HL-60 (cell line): Measurements from ENCODE around the gene PSMC4.

Experiments used
- DNase-seq, 2 experiments: peaks; one replicate each; pipeline ENCODE4 v3.0.0-alpha.2; 2010 to 2020; ENCODE audit warnings: low read depth in 1 of 2, low spot score in 1 of 2
- H3K27ac ChIP-seq: fragments of 250-450 bp; sonication (Bioruptor Pico); replicated peaks from 2 replicates; pipeline ENCODE4 v1.5.1; 2020; ENCODE audit warnings: mild to moderate bottlenecking, moderate library complexity
- H3K27me3 ChIP-seq: fragments of 250-450 bp; sonication (Bioruptor Pico); 2 replicates; pipeline ENCODE4 v1.5.1; 2021; ENCODE audit warnings: mild to moderate bottlenecking, moderate library complexity; ENCODE audit not compliant: insufficient read depth, poor library complexity, severe bottlenecking
- H3K4me3 ChIP-seq: replicated peaks from 2 replicates; pipeline ENCODE4 v1.5.1; 2011; ENCODE audit warnings: mild to moderate bottlenecking, control low read depth, low read length; ENCODE audit not compliant: insufficient read depth
- GABPA ChIP-seq: IDR thresholded peaks from 2 replicates; pipeline ENCODE4 v1.6.1; 2012; ENCODE audit warnings: low read depth
- POLR2AphosphoS5 ChIP-seq: IDR thresholded peaks from 2 replicates; pipeline ENCODE4 v1.6.1; 2012; ENCODE audit warnings: low read depth
- SPI1 ChIP-seq: IDR thresholded peaks from 2 replicates; pipeline ENCODE4 v1.6.1; 2012; ENCODE audit warnings: low read depth, mild to moderate bottlenecking, borderline replicate concordance
- TF ChIP-seq, protein P1 (sequence below): IDR thresholded peaks from one replicate; pipeline ENCODE4 v1.5.1; 2011; ENCODE audit warnings: low read length, control low read depth, inconsistent platforms; ENCODE audit not compliant: insufficient read depth
- TF ChIP-seq, protein P2 (sequence below): IDR thresholded peaks from 2 replicates; pipeline ENCODE4 v1.6.1; 2012; ENCODE audit warnings: low read depth; ENCODE audit not compliant: insufficient replicate concordance

Gene PSMC4

DNA sequence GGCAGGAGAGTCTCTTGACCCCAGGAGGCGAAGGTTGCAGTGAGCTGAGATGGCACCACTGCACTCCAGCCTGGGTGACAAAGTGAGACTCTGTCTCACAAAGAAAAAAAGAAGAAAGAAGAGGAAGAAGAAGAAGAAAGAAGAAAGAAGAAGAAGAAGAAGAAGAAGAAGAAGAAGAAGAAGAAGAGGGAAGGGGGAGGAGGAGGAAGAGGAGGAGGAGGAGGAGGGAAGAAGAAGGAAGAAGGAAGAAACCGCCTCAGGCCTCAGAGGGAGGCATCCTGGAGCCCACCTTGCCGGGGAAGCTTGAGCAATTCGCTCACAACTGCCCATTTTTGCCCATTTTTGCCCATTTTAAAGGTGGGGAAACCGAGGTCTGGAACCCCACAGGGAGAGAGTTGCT is 46.0 kb upstream of the PSMC4 start:
- no peaks in the 10 kb centered on the region for H3K27me3 ChIP-seq
- H3K27ac ChIP-seq = no peak overlapping the region
- no peak overlapping the region for H3K4me3 ChIP-seq
- TF ChIP-seq GABPA = no peak
- no peak for DNase-seq

- TF ChIP-seq POLR2AphosphoS5 (no peak), SPI1 (no peak), GABPA (no peak)
- TF ChIP-seq, protein P1, sequence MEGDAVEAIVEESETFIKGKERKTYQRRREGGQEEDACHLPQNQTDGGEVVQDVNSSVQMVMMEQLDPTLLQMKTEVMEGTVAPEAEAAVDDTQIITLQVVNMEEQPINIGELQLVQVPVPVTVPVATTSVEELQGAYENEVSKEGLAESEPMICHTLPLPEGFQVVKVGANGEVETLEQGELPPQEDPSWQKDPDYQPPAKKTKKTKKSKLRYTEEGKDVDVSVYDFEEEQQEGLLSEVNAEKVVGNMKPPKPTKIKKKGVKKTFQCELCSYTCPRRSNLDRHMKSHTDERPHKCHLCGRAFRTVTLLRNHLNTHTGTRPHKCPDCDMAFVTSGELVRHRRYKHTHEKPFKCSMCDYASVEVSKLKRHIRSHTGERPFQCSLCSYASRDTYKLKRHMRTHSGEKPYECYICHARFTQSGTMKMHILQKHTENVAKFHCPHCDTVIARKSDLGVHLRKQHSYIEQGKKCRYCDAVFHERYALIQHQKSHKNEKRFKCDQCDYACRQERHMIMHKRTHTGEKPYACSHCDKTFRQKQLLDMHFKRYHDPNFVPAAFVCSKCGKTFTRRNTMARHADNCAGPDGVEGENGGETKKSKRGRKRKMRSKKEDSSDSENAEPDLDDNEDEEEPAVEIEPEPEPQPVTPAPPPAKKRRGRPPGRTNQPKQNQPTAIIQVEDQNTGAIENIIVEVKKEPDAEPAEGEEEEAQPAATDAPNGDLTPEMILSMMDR = no peak
- TF ChIP-seq, protein P2, sequence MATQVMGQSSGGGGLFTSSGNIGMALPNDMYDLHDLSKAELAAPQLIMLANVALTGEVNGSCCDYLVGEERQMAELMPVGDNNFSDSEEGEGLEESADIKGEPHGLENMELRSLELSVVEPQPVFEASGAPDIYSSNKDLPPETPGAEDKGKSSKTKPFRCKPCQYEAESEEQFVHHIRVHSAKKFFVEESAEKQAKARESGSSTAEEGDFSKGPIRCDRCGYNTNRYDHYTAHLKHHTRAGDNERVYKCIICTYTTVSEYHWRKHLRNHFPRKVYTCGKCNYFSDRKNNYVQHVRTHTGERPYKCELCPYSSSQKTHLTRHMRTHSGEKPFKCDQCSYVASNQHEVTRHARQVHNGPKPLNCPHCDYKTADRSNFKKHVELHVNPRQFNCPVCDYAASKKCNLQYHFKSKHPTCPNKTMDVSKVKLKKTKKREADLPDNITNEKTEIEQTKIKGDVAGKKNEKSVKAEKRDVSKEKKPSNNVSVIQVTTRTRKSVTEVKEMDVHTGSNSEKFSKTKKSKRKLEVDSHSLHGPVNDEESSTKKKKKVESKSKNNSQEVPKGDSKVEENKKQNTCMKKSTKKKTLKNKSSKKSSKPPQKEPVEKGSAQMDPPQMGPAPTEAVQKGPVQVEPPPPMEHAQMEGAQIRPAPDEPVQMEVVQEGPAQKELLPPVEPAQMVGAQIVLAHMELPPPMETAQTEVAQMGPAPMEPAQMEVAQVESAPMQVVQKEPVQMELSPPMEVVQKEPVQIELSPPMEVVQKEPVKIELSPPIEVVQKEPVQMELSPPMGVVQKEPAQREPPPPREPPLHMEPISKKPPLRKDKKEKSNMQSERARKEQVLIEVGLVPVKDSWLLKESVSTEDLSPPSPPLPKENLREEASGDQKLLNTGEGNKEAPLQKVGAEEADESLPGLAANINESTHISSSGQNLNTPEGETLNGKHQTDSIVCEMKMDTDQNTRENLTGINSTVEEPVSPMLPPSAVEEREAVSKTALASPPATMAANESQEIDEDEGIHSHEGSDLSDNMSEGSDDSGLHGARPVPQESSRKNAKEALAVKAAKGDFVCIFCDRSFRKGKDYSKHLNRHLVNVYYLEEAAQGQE = no peak
- H3K27me3 ChIP-seq = no peaks in the 10 kb centered on the region
- no peak overlapping the region for H3K27ac ChIP-seq
- H3K4me3 ChIP-seq = no peak overlapping the region
- DNase-seq = no peak
Measured at GRCh38 chr19:39926170-39926760, 44.7 kb upstream of the PSMC4 start.

DNA sequence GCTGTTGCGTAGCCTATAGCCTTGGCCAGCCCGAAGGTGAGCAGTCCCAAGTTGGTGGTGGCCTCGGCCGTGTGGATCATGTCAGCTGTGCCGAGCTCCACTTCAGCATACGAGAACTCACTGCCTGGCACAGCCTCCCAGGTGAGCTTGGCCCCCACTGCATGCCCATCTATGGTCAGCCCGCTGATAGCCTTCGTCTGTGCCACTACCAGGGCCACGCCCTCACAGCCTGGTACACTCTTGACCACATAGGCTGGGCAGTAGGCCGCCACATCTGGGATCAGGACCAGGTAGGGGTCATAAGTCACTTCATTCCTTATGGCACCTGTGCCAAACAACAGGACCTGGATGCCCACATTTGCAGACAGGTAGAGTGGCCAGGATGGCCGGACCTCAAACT is 43.9 kb upstream of the PSMC4 start:
- TF ChIP-seq, protein P1 = no peak
- TF ChIP-seq, protein P2 = no peak
- TF ChIP-seq GABPA (no peak), SPI1 (no peak), POLR2AphosphoS5 (no peak)
- H3K27ac ChIP-seq = no peak overlapping the region
- no peak overlapping the region for H3K4me3 ChIP-seq
- no peaks in the 10 kb centered on the region for H3K27me3 ChIP-seq
- DNase-seq = no peak

DNA sequence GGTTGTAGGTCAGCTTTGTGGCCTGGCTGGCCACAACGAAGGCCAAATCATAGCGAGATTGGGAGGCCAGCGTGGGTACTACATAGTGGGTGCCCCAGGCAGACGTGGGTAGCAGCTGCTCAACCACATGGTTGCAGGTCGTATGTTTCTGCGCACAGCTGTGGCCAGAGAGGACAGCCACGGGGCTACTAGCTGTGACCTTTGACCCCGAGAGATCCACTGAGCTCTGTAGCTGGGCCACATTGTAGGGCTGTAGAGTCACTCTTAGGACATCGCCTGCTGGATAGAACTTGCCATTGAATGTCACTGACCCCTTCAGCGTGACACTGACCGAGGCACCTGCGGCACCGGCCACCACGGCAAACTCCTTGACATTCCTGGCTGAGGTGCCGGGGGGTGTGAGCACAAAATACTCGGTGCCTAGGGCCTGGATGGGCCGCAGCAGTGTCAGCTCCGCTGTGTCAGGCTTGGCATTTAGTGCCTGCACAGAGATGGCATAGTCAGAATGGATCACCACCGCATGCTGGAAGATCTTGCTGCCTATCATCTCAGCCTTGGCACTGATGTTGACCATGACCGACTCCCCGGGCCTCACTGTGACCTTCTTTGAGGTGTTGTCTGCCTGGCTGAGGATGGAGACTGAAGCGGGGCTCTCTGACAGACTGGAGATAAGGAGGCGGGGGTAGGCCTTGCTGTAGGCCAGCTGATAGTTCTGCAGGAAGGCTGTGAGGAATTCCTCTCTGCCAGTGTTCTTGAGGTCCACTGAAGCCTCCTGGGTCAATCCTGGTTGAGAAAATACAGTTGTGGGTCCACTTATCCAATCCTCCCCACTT is 43.2 kb upstream of the PSMC4 start:
- Histone ChIP-seq H3K27ac (no peak overlapping the region), H3K4me3 (no peak overlapping the region), H3K27me3 (no peaks in the 10 kb centered on the region)
- DNase-seq = no peak
- TF ChIP-seq POLR2AphosphoS5 = no peak

GRCh38 chr19:39928357-39928725 is 42.6 kb upstream of the PSMC4 start:
- TF ChIP-seq SPI1 (no peak), GABPA (no peak), POLR2AphosphoS5 (no peak)
- TF ChIP-seq, protein P1 = no peak
- TF ChIP-seq, protein P2 = no peak
- H3K4me3 ChIP-seq = no peak overlapping the region
- DNase-seq = no peak
- H3K27me3 ChIP-seq = no peaks in the 10 kb centered on the region
- no peak overlapping the region for H3K27ac ChIP-seq
